OCI-M1 (cell line): ENCODE measurements around the gene MAD1L1.
"Not testable (repeated sequence)": the region's sequence is repeated elsewhere in the genome, so short reads cannot be mapped to it uniquely, and the experiment has no call there.

ENCODE experiments used
- DNase-seq: peaks from one replicate; lab custom pipeline; 2025; lab: John Stamatoyannopoulos, UW

The MAD1L1 gene

GRCh38 chr7:1861799-1862458 lies 370.8 kb downstream of the MAD1L1 start:
- no peak for DNase-seq

- not testable (repeated sequence) for DNase-seq
Observed at GRCh38 chr7:1860881-1861798, 371.6 kb downstream of the MAD1L1 start.

- no peak for DNase-seq
Observed at GRCh38 chr7:1859266-1860035, 373.3 kb downstream of the MAD1L1 start.

- DNase-seq = no peak
Observed at GRCh38 chr7:1858435-1859265, 374.1 kb downstream of the MAD1L1 start.

- no peak for DNase-seq
Observed at GRCh38 chr7:1857487-1858421, 375.0 kb downstream of the MAD1L1 start.

GRCh38 chr7:1856888-1857441 lies 375.8 kb downstream of the MAD1L1 start:
- no peak for DNase-seq

GRCh38 chr7:1856161-1856887 lies 376.4 kb downstream of the MAD1L1 start:
- peak; percentile 88 for DNase-seq

GRCh38 chr7:1855725-1856160 lies 377.0 kb downstream of the MAD1L1 start:
- DNase-seq = peak; percentile 87

GRCh38 chr7:1854866-1855724 lies 377.6 kb downstream of the MAD1L1 start:
- DNase-seq = peak; percentile 86

- peak; percentile 12 for DNase-seq
Observed at GRCh38 chr7:1853986-1854865, 378.5 kb downstream of the MAD1L1 start.

- DNase-seq = peak; percentile 51
Observed at GRCh38 chr7:1853431-1853985, 379.2 kb downstream of the MAD1L1 start.

- no peak for DNase-seq
Observed at GRCh38 chr7:1852517-1853430, 380.0 kb downstream of the MAD1L1 start.

GRCh38 chr7:1851721-1852516 lies 380.8 kb downstream of the MAD1L1 start:
- DNase-seq = no peak

- DNase-seq = no peak
Observed at GRCh38 chr7:1850976-1851571, 381.7 kb downstream of the MAD1L1 start.
